ENCODE data around the gene HEMGN.

- TF ChIP-seq, protein P1, sequence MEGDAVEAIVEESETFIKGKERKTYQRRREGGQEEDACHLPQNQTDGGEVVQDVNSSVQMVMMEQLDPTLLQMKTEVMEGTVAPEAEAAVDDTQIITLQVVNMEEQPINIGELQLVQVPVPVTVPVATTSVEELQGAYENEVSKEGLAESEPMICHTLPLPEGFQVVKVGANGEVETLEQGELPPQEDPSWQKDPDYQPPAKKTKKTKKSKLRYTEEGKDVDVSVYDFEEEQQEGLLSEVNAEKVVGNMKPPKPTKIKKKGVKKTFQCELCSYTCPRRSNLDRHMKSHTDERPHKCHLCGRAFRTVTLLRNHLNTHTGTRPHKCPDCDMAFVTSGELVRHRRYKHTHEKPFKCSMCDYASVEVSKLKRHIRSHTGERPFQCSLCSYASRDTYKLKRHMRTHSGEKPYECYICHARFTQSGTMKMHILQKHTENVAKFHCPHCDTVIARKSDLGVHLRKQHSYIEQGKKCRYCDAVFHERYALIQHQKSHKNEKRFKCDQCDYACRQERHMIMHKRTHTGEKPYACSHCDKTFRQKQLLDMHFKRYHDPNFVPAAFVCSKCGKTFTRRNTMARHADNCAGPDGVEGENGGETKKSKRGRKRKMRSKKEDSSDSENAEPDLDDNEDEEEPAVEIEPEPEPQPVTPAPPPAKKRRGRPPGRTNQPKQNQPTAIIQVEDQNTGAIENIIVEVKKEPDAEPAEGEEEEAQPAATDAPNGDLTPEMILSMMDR (IDR thresholded peaks at IDR 0.05): no peak
- TF ChIP-seq USF2 (CRISPR knock-in tag; IDR thresholded peaks at IDR 0.05) (no peak), MAX (CRISPR knock-in tag; IDR thresholded peaks at IDR 0.05) (no peak), CBFB (CRISPR knock-in tag; IDR thresholded peaks at IDR 0.05; ENCODE audit: low read depth) (no peak), PREB (CRISPR knock-in tag; IDR thresholded peaks at IDR 0.05; ENCODE audit: borderline replicate concordance) (no peak), SMAD3 (CRISPR knock-in tag; IDR thresholded peaks at IDR 0.05; ENCODE audit: borderline replicate concordance) (no peak)
- TF ChIP-seq, protein P2, sequence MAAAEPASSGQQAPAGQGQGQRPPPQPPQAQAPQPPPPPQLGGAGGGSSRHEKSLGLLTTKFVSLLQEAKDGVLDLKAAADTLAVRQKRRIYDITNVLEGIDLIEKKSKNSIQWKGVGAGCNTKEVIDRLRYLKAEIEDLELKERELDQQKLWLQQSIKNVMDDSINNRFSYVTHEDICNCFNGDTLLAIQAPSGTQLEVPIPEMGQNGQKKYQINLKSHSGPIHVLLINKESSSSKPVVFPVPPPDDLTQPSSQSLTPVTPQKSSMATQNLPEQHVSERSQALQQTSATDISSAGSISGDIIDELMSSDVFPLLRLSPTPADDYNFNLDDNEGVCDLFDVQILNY (CRISPR knock-in tag; IDR thresholded peaks at IDR 0.05): no peak
Observed at GRCh38 chr9:97907632-97908031, 30.3 kb downstream of the HEMGN start.
